Stomach (tissue), 9 donors: Measurements from ENCODE around the gene HPS3. TPM values are rescaled to one million over a fixed set of nuclear protein-coding genes. Genes with fewer than 3 reads are reported as not detected.
"Not testable (repeated sequence)": the region's sequence is repeated elsewhere in the genome, so short reads cannot be mapped to it uniquely, and the experiment has no call there.

ENCODE experiments used
- DNase-seq, 2 donors: peaks; one replicate each; pipeline versions ENCODE4 v3.0.0 to v3.0.0-alpha.2; 2013 to 2019
- H3K27ac ChIP-seq, 5 donors: fragments of 200-600 bp in 4 of 5; sonication (generic) in 4 of 5; one replicate each; pipeline ENCODE4 v1.5.1; 2013 to 2019; ENCODE audit warnings: mild to moderate bottlenecking in 1 of 5, moderate library complexity in 1 of 5
- H3K27me3 ChIP-seq, 3 donors: fragments of 200-600 bp; sonication (generic); one replicate each; pipeline ENCODE4 v1.5.1; 2017 to 2019; ENCODE audit warnings: mixed run types in 1 of 3
- H3K36me3 ChIP-seq, 4 donors: fragments of 200-600 bp; sonication (generic); 1 replicate in 3 of 4; 2 replicates in 1 of 4; pipeline ENCODE4 v1.5.1; 2016 to 2019
- H3K4me1 ChIP-seq, 4 donors: fragments of 200-600 bp; sonication (generic); one replicate each; pipeline ENCODE4 v1.5.1; 2016 to 2019
- H3K4me3 ChIP-seq, 4 donors: fragments of 200-600 bp; sonication (generic) in 3 of 4; one replicate each; pipeline ENCODE4 v1.5.1; 2016 to 2019; ENCODE audit warnings: mild to moderate bottlenecking in 1 of 4
- H3K9me3 ChIP-seq, 4 donors: fragments of 200-600 bp; sonication (generic); one replicate each; pipeline ENCODE4 v1.5.1; 2016 to 2019
- EP300 ChIP-seq: sonication (generic); formaldehyde crosslinking; IDR thresholded peaks from one replicate; pipeline ENCODE4 v1.6.1; 2017; ENCODE audit warnings: antibody characterized with exemption
- POLR2A ChIP-seq, 4 donors: fragments of 450-650 bp; IDR thresholded peaks; one replicate each; pipeline ENCODE4 v1.6.1; 2016; ENCODE audit warnings: antibody characterized with exemption in 4 of 4, control low read depth in 2 of 4, mild to moderate bottlenecking in 1 of 4, moderate library complexity in 1 of 4
- POLR2AphosphoS5 ChIP-seq, 3 donors: sonication (generic); formaldehyde crosslinking; IDR thresholded peaks; one replicate each; pipeline ENCODE4 v1.6.1; 2016; ENCODE audit warnings: antibody characterized with exemption in 3 of 3
- WGBS, 5 donors: extraction: QIAGEN DNeasy Blood & Tissue Kit in 3 of 5; methylation state at CpG; one replicate each; pipeline versions ENCODE4 v1.1.5 to v1.1.7; 2013 to 2018; 5-methylcytosine and 5-hydroxymethylcytosine counted together
- intact Hi-C: fragments of 100-400 bp; cut with DNase I; formaldehyde crosslinking; loops from one replicate; pipeline ENCODE4 v1.15.1; 2023; ENCODE audit warnings: low total_unique reads
- polyA plus RNA-seq, 3 donors: library from polyadenylated mRNA; stranded (reverse); fragments of 200-250 nt; gene quantifications; one replicate each; pipeline ENCODE4 v1.2.3, GENCODE V29; 2013
- total RNA-seq, 5 donors: library from RNA; depleted of rRNA; stranded (reverse); fragments of >200 nt; gene quantifications; one replicate each; pipeline versions ENCODE4 v1.1.0 to v1.2.3, GENCODE V29; 2014 to 2016
- TF ChIP-seq, protein P1 (sequence below), 7 experiments: fragments of 450-650 bp in 4 of 7; fragments of 200-600 bp in 3 of 7; sonication (generic) in 3 of 7; IDR thresholded peaks; one replicate each; pipeline ENCODE4 v1.5.1; 2016 to 2019; ENCODE audit warnings: antibody characterized with exemption in 7 of 7, control low read depth in 2 of 7, mild to moderate bottlenecking in 1 of 7
- donor health status: healthy with polysubstance abuse.
- donor health status: Bipolar disorder and iron deficiency.
- donor health status: healthy.

Gene HPS3
- total and polyA plus RNA-seq, 8 donors = 6.3 to 23.9 (median 12.1) TPM

- WGBS, 5 donors = 90 to 99% (median 97%) methylated on average over 4 of the region's 4 CpGs
- no peaks in the 10 kb centered on the region for H3K36me3 ChIP-seq
Observed at GRCh38 chr3:149095487-149095886, 34.0 kb upstream of the HPS3 start.

GRCh38 chr3:149097987-149098386 is 31.5 kb upstream of the HPS3 start:
- DNase-seq, H3K4me3 ChIP-seq, H3K4me1 ChIP-seq, H3K36me3 ChIP-seq, H3K9me3 ChIP-seq, H3K27ac ChIP-seq, intact Hi-C loops, H3K27me3 ChIP-seq: not testable (repeated sequence)
- WGBS, 5 donors = 93 to 97% (median 96%) methylated on average over 13 to 19 of the region's 19 CpGs

More at GRCh38 chr3:149095487-149095886, 34.0 kb upstream of the HPS3 start:
- Histone ChIP-seq H3K9me3 (no peaks in the 10 kb centered on the region), H3K27me3 (no peaks in the 10 kb centered on the region), H3K4me3 (no peak overlapping the region), H3K4me1 (no peaks in the 10 kb centered on the region), H3K27ac (no peak overlapping the region)
- no peak for TF ChIP-seq POLR2AphosphoS5 (IDR thresholded peaks at IDR 0.05)
- TF ChIP-seq EP300 = no peak
- TF ChIP-seq, protein P1, sequence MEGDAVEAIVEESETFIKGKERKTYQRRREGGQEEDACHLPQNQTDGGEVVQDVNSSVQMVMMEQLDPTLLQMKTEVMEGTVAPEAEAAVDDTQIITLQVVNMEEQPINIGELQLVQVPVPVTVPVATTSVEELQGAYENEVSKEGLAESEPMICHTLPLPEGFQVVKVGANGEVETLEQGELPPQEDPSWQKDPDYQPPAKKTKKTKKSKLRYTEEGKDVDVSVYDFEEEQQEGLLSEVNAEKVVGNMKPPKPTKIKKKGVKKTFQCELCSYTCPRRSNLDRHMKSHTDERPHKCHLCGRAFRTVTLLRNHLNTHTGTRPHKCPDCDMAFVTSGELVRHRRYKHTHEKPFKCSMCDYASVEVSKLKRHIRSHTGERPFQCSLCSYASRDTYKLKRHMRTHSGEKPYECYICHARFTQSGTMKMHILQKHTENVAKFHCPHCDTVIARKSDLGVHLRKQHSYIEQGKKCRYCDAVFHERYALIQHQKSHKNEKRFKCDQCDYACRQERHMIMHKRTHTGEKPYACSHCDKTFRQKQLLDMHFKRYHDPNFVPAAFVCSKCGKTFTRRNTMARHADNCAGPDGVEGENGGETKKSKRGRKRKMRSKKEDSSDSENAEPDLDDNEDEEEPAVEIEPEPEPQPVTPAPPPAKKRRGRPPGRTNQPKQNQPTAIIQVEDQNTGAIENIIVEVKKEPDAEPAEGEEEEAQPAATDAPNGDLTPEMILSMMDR (IDR thresholded peaks at IDR 0.05) = no peak
- no peak for TF ChIP-seq POLR2A (IDR thresholded peaks at IDR 0.05)
- intact Hi-C loops = no loop called here
- no peak for DNase-seq

- intact Hi-C loops = no loop called here
- H3K36me3 ChIP-seq = no peaks in the 10 kb centered on the region
Observed at GRCh38 chr3:149101154-149101553, 28.3 kb upstream of the HPS3 start.

DNA sequence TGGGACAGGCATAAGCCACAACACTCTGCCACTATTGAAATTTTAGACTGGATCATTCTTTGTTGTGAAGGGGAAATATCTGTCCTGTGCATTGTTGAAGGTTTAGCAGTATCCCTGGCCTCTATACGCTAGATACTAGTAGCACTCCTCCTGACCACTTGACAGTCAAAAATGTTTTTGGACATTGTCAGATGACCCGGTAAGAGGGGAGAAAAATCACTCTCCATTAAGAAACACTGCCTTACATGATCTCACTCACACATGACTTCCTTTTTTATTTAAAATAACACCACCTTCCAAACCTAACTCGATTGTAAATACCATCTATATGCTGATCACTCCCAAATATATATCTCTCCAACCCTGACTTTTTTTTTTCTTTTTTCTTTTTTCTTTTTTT is 27.8 kb upstream of the HPS3 start:
- WGBS, 5 donors = 73 to 90% (median 83%) methylated on average over 3 of the region's 3 CpGs
- Histone ChIP-seq H3K9me3 (no peaks in the 10 kb centered on the region), H3K4me3 (no peak overlapping the region), H3K27ac (no peak overlapping the region), H3K36me3 (no peaks in the 10 kb centered on the region), H3K4me1 (no peaks in the 10 kb centered on the region), H3K27me3 (no peaks in the 10 kb centered on the region)
- TF ChIP-seq POLR2AphosphoS5 (IDR thresholded peaks at IDR 0.05) = no peak
- no peak for DNase-seq
- intact Hi-C loops = no loop called here

More at GRCh38 chr3:149101154-149101553, 28.3 kb upstream of the HPS3 start:
- H3K27me3 ChIP-seq = no peaks in the 10 kb centered on the region
- H3K4me1 ChIP-seq = no peaks in the 10 kb centered on the region
- no peak overlapping the region for H3K4me3 ChIP-seq
- no peaks in the 10 kb centered on the region for H3K9me3 ChIP-seq
- WGBS, 5 donors = 87 to 99% (median 91%) methylated on average over 4 of the region's 4 CpGs
- no peak for TF ChIP-seq EP300
- TF ChIP-seq, protein P1 (IDR thresholded peaks at IDR 0.05) = no peak
- no peak for TF ChIP-seq POLR2A (IDR thresholded peaks at IDR 0.05)
- TF ChIP-seq POLR2AphosphoS5 (IDR thresholded peaks at IDR 0.05) = no peak
- no peak overlapping the region for H3K27ac ChIP-seq
- no peak for DNase-seq

DNA sequence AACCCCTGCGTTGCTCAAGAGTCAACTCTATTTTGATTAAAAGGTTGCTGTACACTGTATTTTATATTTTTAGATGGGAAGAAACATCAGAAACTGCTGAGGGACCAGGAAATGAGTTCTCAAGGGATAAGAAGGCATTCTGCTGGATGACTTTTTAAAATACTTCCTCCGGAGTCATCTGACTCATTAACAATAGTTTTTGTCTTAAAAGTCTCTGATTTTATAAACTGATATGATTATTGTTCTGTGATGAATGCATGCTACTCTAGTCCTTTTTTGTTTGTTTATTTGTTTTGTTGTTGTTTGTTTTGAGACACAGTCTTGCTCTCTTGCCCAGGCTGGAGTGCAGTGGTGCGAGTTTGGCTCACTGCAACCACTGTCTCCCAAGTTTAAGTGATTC is 25.0 kb upstream of the HPS3 start:
- WGBS, 5 donors = 71 to 90% (median 83%) methylated on average over 3 of the region's 3 CpGs
- Histone ChIP-seq H3K36me3 (no peaks in the 10 kb centered on the region), H3K27ac (no peak overlapping the region), H3K27me3 (no peaks in the 10 kb centered on the region), H3K4me1 (no peaks in the 10 kb centered on the region), H3K9me3 (no peaks in the 10 kb centered on the region), H3K4me3 (no peak overlapping the region)
- no peak for DNase-seq
- intact Hi-C loops = no loop called here
- TF ChIP-seq POLR2AphosphoS5 (IDR thresholded peaks at IDR 0.05) = no peak

- intact Hi-C loops = no loop called here
- Histone ChIP-seq H3K4me3 (no peak overlapping the region), H3K9me3 (no peaks in the 10 kb centered on the region), H3K27me3 (no peaks in the 10 kb centered on the region), H3K4me1 (peaks cover 0 to 11% (median 2%) of the 10 kb centered on the region in 4 donors), H3K36me3 (no peaks in the 10 kb centered on the region), H3K27ac (no peak overlapping the region)
- WGBS, 5 donors = 67 to 83% (median 77%) methylated on average over 1 of the region's 1 CpG
- no peak for DNase-seq
- TF ChIP-seq POLR2A (IDR thresholded peaks at IDR 0.05) (no peak), POLR2AphosphoS5 (IDR thresholded peaks at IDR 0.05) (no peak), EP300 (no peak)
- TF ChIP-seq, protein P1 (IDR thresholded peaks at IDR 0.05) = no peak
Observed at GRCh38 chr3:149114458-149114857, 15.0 kb upstream of the HPS3 start.
